HepG2 (cell line): ENCODE data around the gene PPP4C. TPM values are rescaled to one million over a fixed set of nuclear protein-coding genes. Genes with fewer than 3 reads are reported as not detected.

Experiments
- IKZF5 ChIP-seq: IDR thresholded peaks from 2 replicates; pipeline ENCODE4 v1.6.1; 2018; ENCODE audit warnings: missing genetic modification reagents, mild to moderate bottlenecking, missing compliant biosample characterization
- IRF1 ChIP-seq: sonication (generic); formaldehyde crosslinking; IDR thresholded peaks from 2 replicates; pipeline ENCODE4 v1.4.0; 2020; ENCODE audit warnings: low read depth, mild to moderate bottlenecking, missing genetic modification reagents
- MEIS2 ChIP-seq: sonication (generic); formaldehyde crosslinking; IDR thresholded peaks from 2 replicates; pipeline ENCODE4 v1.9.0; 2021; ENCODE audit warnings: mild to moderate bottlenecking, missing genetic modification reagents
- PAXIP1 ChIP-seq: sonication (generic); formaldehyde crosslinking; conservative IDR thresholded peaks from 2 replicates; pipeline ENCODE4 v1.4.0; 2020; ENCODE audit warnings: mild to moderate bottlenecking, missing genetic modification reagents, moderate library complexity
- REST ChIP-seq, 2 experiments: IDR thresholded peaks; 2 replicates each; pipeline ENCODE4 v1.6.1; 2011 to 2012; ENCODE audit warnings: low read length in 2 of 2, borderline replicate concordance in 1 of 2, low read depth in 1 of 2, mild to moderate bottlenecking in 1 of 2, moderate library complexity in 1 of 2
- TERF1 ChIP-seq: sonication (generic); formaldehyde crosslinking; IDR thresholded peaks from 2 replicates; pipeline ENCODE4 v1.8.0; 2022; ENCODE audit warnings: mild to moderate bottlenecking, missing genetic modification reagents, moderate library complexity
- ZBTB37 ChIP-seq: sonication (generic); formaldehyde crosslinking; IDR thresholded peaks from 2 replicates; pipeline ENCODE4 v1.4.0; 2020; ENCODE audit warnings: mild to moderate bottlenecking, missing genetic modification reagents
- ZNF354B ChIP-seq: sonication (generic); formaldehyde crosslinking; IDR thresholded peaks from 2 replicates; pipeline ENCODE4 v1.8.0; 2022; ENCODE audit warnings: mild to moderate bottlenecking, missing genetic modification reagents
- ZNF777 ChIP-seq: sonication (generic); formaldehyde crosslinking; IDR thresholded peaks from 2 replicates; pipeline ENCODE4 v1.4.0; 2020; ENCODE audit warnings: missing genetic modification reagents
- polyA plus RNA-seq, 8 experiments: library from polyadenylated mRNA; depleted of rRNA in 3 of 8; stranded (reverse) in 7 of 8; unstranded in 1 of 8; fragments of >200 nt; fragmentation: Illumina TruSeq in 4 of 8; extraction: Trizol in 4 of 8; gene quantifications; 2 replicates each; pipeline versions ENCODE4 v1.2.1 to v1.2.3, GENCODE V29; 2011 to 2016; ENCODE audit warnings: low read depth in 4 of 8, missing spikeins in 1 of 8, mixed read lengths in 1 of 8; ENCODE audit not compliant: insufficient read depth in 1 of 8
- total RNA-seq, 5 experiments: library from RNA; depleted of rRNA; stranded (reverse); fragments of >200 nt; fragmentation: Illumina TruSeq; extraction: Trizol; gene quantifications; 2 replicates each; pipeline ENCODE4 v1.2.3, GENCODE V29; 2016; ENCODE audit warnings: low read depth in 1 of 5

The PPP4C gene
- total and polyA plus RNA-seq, 2 of the 13 experiments (the other 11 are each of a cell fraction or from before 2014, with no cell fraction given): 176 to 220 TPM

- TF ChIP-seq ZBTB37 (peak; percentile 52; the same call in 1 of the 2 replicates), IRF1 (0 out of 2 replicates have a peak, but pooled peaks have one; percentile 69), ZNF354B (CRISPR knock-in tag) (no peak), REST (IDR thresholded peaks at IDR 0.05; ENCODE audit: borderline replicate concordance in 1 of 2, low read depth in 1 of 2, low read length in 2 of 2) (peak in 1 of 2 experiments; percentile 31; a peak in 1 of 4 replicates), PAXIP1 (CRISPR knock-in tag) (peak; percentile 68), MEIS2 (CRISPR knock-in tag) (peak; percentile 80; the same call in 1 of the 2 replicates), TERF1 (CRISPR knock-in tag) (no peak), ZNF777 (CRISPR knock-in tag) (no peak), IKZF5 (CRISPR knock-in tag) (peak; percentile 86)
Observed at GRCh38 chr16:30092373-30093010, 16.7 kb downstream of the PPP4C start (continued).
